Breast epithelium (tissue), 4 donors: ENCODE data around the gene PRKACG. TPM values are rescaled to one million over a fixed set of nuclear protein-coding genes. Genes with fewer than 3 reads are reported as not detected.

Experiments
- DNase-seq, 2 donors: peaks; one replicate each; pipeline ENCODE4 v3.0.0-alpha.2; 2019; ENCODE audit warnings: low spot score in 2 of 2
- H3K27ac ChIP-seq, 2 donors: fragments of 200-600 bp; sonication (generic) in 1 of 2; one replicate each; pipeline ENCODE4 v1.5.1; 2016 to 2019; ENCODE audit warnings: mild to moderate bottlenecking in 1 of 2
- H3K27me3 ChIP-seq, 2 donors: fragments of 200-600 bp; sonication (generic) in 1 of 2; one replicate each; pipeline versions ENCODE4 v1.5.1 to v1.6.0; 2017 to 2019; ENCODE audit warnings: control low read depth in 1 of 2, mild to moderate bottlenecking in 1 of 2
- H3K36me3 ChIP-seq: fragments of 200-600 bp; one replicate; pipeline ENCODE4 v1.5.1; 2019
- H3K4me1 ChIP-seq, 2 donors: fragments of 200-600 bp; sonication (generic); one replicate each; pipeline ENCODE4 v1.5.1; 2016 to 2019; ENCODE audit warnings: control low read depth in 1 of 2
- H3K4me3 ChIP-seq, 3 donors: fragments of 200-600 bp; sonication (generic); 1 replicate in 2 of 3; 2 replicates in 1 of 3; pipeline ENCODE4 v1.5.1; 2016 to 2019; ENCODE audit warnings: mild to moderate bottlenecking in 3 of 3, moderate library complexity in 2 of 3
- H3K9me3 ChIP-seq, 2 donors: fragments of 200-600 bp; sonication (generic) in 1 of 2; one replicate each; pipeline ENCODE4 v1.5.1; 2016 to 2019; ENCODE audit warnings: control low read depth in 1 of 2
- POLR2A ChIP-seq: fragments of 450-650 bp; IDR thresholded peaks from one replicate; pipeline ENCODE4 v1.6.1; 2016; ENCODE audit warnings: antibody characterized with exemption, mild to moderate bottlenecking, moderate library complexity
- POLR2AphosphoS5 ChIP-seq, 3 donors: sonication (generic); formaldehyde crosslinking; IDR thresholded peaks; one replicate each; pipeline ENCODE4 v1.6.1; 2017; ENCODE audit warnings: antibody characterized with exemption in 3 of 3
- intact Hi-C: fragments of 100-400 bp; cut with DNase I; formaldehyde crosslinking; loops from one replicate; pipeline ENCODE4 v1.15.1; 2023; ENCODE audit warnings: low total_unique reads
- total RNA-seq, 3 donors: library from RNA; depleted of rRNA; stranded (reverse); fragments of >200 nt; gene quantifications; one replicate each; pipeline ENCODE4 v1.1.0, GENCODE V29; 2016
- TF ChIP-seq, protein P1 (sequence below), 3 donors: fragments of 450-650 bp; IDR thresholded peaks; one replicate each; pipeline ENCODE4 v1.5.1; 2016 to 2017; ENCODE audit warnings: antibody characterized with exemption in 3 of 3, mild to moderate bottlenecking in 3 of 3, moderate library complexity in 3 of 3

PRKACG gene
- total RNA-seq, 3 donors from 2014 or later, result not detected

DNA sequence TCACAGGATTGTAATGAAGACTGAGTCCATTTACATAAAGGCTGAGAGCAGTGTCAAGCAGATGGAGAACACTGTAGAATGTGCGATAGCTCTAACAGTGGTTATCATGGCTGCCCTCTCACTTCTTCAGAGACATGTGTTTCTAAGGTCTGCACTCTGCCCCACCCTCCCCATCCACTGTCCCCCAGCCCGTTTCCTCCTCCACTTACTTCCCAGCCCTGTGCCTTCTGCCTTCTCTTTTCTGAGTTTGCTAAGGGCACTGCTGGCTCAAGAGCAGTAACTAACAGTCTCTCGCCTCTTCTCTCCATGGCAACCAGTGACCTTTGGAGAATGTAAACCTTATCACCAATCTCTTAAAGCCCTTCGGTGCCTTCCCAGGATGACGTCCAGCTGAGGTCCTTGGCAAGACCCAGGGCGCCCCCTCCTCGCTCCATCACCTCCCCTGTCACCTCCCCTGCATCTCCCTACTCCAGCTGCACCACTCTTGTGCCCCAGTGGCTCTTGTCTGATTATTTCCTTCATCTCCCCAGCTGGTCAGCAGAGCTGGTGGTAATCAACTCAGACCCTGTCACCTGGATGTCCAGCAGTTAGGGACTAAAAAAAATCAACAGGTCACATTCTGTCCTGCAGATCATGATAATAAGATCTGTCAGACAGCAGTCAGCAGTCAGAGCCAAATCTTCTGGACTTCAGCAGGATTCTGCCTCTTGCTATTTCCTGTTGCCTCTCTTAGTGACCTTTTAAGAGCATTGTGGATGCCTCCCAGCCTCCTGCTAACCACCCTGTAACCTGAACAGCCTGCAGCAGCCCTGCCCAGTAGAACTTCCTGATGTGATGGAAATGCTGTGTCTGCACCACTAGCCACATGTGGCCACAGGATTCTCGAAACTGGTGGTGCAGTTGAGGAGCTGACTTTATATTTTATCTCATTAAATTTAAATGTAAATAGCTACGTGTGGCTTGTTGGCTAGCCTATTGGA is 30.6 kb upstream of the PRKACG start:
- DNase-seq, result no peak
- no peak overlapping the region for H3K4me3 ChIP-seq
- H3K36me3 ChIP-seq, result no peaks in the 10 kb centered on the region
- H3K9me3 ChIP-seq, result no peaks in the 10 kb centered on the region
- H3K27me3 ChIP-seq, result no peaks in the 10 kb centered on the region
- no peaks in the 10 kb centered on the region for H3K4me1 ChIP-seq
- H3K27ac ChIP-seq, result no peak overlapping the region
- intact Hi-C loops, result no loop called here
- no peak for TF ChIP-seq POLR2A

DNA sequence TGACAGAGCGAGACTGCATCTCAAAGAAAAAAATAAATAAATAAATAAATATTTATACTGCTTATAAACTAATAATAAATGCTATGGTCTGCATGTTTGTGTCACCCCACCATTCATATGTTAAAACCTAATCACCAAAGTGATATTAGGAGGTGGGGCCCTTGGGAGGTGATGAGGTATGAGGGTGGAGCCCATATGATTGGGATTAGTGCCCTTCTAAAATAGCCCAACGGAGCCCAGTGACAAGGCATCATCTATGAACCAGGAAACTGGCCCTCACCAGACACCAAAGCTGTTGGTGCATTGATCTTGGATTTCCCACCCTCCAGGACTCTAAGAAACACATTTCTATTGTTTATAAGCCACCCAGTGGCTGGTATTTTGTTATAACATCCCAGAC is 26.7 kb upstream of the PRKACG start:
- no peaks in the 10 kb centered on the region for H3K36me3 ChIP-seq
- DNase-seq, result no peak
- intact Hi-C loops, result no loop called here
- no peaks in the 10 kb centered on the region for H3K4me1 ChIP-seq
- TF ChIP-seq POLR2A (no peak), POLR2AphosphoS5 (IDR thresholded peaks at IDR 0.05) (no peak)
- TF ChIP-seq, protein P1, sequence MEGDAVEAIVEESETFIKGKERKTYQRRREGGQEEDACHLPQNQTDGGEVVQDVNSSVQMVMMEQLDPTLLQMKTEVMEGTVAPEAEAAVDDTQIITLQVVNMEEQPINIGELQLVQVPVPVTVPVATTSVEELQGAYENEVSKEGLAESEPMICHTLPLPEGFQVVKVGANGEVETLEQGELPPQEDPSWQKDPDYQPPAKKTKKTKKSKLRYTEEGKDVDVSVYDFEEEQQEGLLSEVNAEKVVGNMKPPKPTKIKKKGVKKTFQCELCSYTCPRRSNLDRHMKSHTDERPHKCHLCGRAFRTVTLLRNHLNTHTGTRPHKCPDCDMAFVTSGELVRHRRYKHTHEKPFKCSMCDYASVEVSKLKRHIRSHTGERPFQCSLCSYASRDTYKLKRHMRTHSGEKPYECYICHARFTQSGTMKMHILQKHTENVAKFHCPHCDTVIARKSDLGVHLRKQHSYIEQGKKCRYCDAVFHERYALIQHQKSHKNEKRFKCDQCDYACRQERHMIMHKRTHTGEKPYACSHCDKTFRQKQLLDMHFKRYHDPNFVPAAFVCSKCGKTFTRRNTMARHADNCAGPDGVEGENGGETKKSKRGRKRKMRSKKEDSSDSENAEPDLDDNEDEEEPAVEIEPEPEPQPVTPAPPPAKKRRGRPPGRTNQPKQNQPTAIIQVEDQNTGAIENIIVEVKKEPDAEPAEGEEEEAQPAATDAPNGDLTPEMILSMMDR (IDR thresholded peaks at IDR 0.05), result no peak
- H3K27ac ChIP-seq, result no peak overlapping the region
- H3K4me3 ChIP-seq, result no peak overlapping the region
- H3K9me3 ChIP-seq, result no peaks in the 10 kb centered on the region
- no peaks in the 10 kb centered on the region for H3K27me3 ChIP-seq

DNA sequence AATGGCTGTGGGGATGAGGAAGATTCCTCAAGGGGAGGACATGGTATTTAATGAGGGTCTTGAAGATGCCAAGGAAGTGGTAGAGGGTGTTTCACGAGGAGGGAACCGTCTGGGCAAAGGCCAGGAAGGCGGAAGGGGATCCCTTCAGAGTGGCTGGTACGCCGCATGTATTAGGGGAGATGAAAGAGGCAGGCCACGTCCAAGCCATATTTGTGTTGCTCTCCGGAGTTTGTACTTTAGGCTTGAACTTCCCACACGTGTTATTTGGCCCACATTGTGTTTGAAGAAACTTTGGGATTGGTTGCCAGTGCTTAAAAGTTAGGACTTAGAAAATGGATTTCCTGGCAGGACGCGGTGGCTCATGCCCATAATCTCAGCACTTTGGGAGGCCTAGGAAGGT is 22.9 kb upstream of the PRKACG start:
- H3K4me3 ChIP-seq, result peak overlapping the region; percentile 61 to 92 (median 74)
- DNase-seq, result no peak
- no peaks in the 10 kb centered on the region for H3K27me3 ChIP-seq
- no peaks in the 10 kb centered on the region for H3K4me1 ChIP-seq
- H3K9me3 ChIP-seq, result no peaks in the 10 kb centered on the region
- intact Hi-C loops, result no loop called here
- H3K27ac ChIP-seq, result peak overlapping the region; percentile 73 to 91
- TF ChIP-seq POLR2A, result no peak
- TF ChIP-seq, protein P1 (IDR thresholded peaks at IDR 0.05), result no peak
- no peak for TF ChIP-seq POLR2AphosphoS5 (IDR thresholded peaks at IDR 0.05)
- H3K36me3 ChIP-seq, result no peaks in the 10 kb centered on the region

DNA sequence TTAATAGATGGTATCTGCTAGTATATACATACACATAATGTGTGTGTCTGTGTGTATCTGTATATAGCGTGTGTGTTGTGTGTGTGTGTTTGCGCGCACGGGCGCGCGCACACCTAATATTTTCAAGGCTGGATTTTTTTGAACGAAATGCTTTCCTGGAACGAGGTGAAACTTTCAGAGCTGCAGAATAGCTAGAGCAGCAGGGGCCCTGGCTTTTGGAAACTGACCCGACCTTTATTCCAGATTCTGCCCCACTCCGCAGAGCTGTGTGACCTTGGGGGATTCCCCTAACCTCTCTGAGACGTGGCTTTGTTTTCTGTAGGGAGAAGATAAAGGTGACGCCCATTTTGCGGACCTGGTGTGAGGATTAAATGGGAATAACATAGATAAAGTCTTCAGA is 22.4 kb upstream of the PRKACG start:
- intact Hi-C loops, result no loop called here
- Histone ChIP-seq H3K9me3 (no peaks in the 10 kb centered on the region), H3K4me3 (peak overlapping the region; percentile 61 to 92 (median 74)), H3K27ac (peak overlapping the region; percentile 73 to 91), H3K4me1 (no peaks in the 10 kb centered on the region), H3K36me3 (no peaks in the 10 kb centered on the region), H3K27me3 (no peaks in the 10 kb centered on the region)
- no peak for DNase-seq
- TF ChIP-seq POLR2A, result no peak
- TF ChIP-seq POLR2AphosphoS5 (IDR thresholded peaks at IDR 0.05), result no peak
- TF ChIP-seq, protein P1 (IDR thresholded peaks at IDR 0.05), result no peak

DNA sequence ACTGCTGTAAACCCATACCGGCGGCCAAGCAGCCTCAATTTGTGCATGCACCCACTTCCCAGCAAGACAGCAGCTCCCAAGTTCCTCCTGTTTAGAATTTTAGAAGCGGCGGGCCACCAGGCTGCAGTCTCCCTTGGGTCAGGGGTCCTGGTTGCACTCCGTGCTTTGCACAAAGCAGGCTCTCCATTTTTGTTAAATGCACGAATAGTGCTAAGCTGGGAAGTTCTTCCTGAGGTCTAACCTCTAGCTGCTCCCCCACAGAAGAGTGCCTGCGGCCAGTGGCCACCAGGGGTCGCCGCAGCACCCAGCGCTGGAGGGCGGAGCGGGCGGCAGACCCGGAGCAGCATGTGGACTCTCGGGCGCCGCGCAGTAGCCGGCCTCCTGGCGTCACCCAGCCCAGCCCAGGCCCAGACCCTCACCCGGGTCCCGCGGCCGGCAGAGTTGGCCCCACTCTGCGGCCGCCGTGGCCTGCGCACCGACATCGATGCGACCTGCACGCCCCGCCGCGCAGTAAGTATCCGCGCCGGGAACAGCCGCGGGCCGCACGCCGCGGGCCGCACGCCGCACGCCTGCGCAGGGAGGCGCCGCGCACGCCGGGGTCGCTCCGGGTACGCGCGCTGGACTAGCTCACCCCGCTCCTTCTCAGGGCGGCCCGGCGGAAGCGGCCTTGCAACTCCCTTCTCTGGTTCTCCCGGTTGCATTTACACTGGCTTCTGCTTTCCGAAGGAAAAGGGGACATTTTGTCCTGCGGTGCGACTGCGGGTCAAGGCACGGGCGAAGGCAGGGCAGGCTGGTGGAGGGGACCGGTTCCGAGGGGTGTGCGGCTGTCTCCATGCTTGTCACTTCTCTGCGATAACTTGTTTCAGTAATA is 21.8 kb upstream of the PRKACG start, which contains the start of gene FXN:
FXN (plus strand) TSS at position 315 of the 871 bp plus-strand sequence; CDS start at position 346, 31 bp downstream.
- Histone ChIP-seq H3K27ac (peak within 1 kb of the TSS; percentile 73 to 91), H3K4me1 (no peaks in the 10 kb centered on the region), H3K9me3 (no peaks in the 10 kb centered on the region), H3K4me3 (peak within 1 kb of the TSS; percentile 61 to 92 (median 74)), H3K27me3 (no peaks in the 10 kb centered on the region), H3K36me3 (no peaks in the 10 kb centered on the region)
- intact Hi-C loops, result no loop called here
- peak; percentile 63 to 76 for DNase-seq
- peak in 2 of 3 donors; percentile 13 to 26 for TF ChIP-seq POLR2AphosphoS5 (IDR thresholded peaks at IDR 0.05)
- TF ChIP-seq, protein P1 (IDR thresholded peaks at IDR 0.05), result peak; percentile 85 to 89 (median 89)
- TF ChIP-seq POLR2A, result no peak
